Brain microvascular endothelial cell (primary cell): Measurements from ENCODE around the gene SCD.

Source experiments
- DNase-seq: peaks from one replicate; pipeline ENCODE4 v3.0.0-alpha.2; 2020
- H3K27ac ChIP-seq: fragments of 250-450 bp; sonication (Bioruptor Pico); 2 replicates; pipeline ENCODE4 v1.5.1; 2020; ENCODE audit warnings: mild to moderate bottlenecking, moderate library complexity
- H3K27me3 ChIP-seq: fragments of 250-450 bp; sonication (Bioruptor Pico); replicated peaks from 2 replicates; pipeline ENCODE4 v1.5.1; 2020; ENCODE audit warnings: mild to moderate bottlenecking
- H3K36me3 ChIP-seq: fragments of 250-450 bp; sonication (Bioruptor Pico); replicated peaks from 2 replicates; pipeline ENCODE4 v1.5.1; 2020; ENCODE audit warnings: mild to moderate bottlenecking
- H3K4me3 ChIP-seq: 2 replicates; pipeline ENCODE4 v1.5.1; 2011; ENCODE audit warnings: low read depth, mild to moderate bottlenecking, control low read depth, low read length, moderate library complexity
- in situ Hi-C: cut with HindIII; loops from 2 replicates; pipeline ENCODE4 v1.10.0; 2017; ENCODE audit warnings: low sequenced_read_pairs, low pct_ligation_motif_present
- TF ChIP-seq, protein P1 (sequence below): IDR thresholded peaks from 2 replicates; pipeline ENCODE4 v1.5.1; 2011; ENCODE audit warnings: low read depth, mild to moderate bottlenecking, moderate library complexity, low read length, control low read depth, inconsistent platforms; ENCODE audit errors: missing control alignments

SCD gene

DNA sequence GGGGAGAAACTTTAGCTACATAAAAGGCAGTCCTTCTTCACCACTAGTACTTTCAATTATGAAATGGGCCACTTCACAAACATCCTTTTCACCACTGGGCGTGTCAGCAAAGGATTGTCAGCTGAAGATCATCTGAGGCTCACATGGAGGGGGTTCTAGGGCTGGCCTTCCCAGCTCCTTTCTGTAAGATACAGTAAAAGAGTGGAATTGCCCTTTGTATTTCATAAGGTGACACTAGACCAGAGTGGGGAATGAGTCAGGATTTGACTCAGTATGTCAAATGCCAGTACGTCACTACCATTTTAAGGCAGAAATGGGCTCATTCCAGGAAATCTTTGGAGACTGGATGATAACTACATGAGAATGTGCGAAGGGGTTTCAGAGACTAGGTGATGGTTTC lies 39.3 kb upstream of the SCD start:
- TF ChIP-seq, protein P1, sequence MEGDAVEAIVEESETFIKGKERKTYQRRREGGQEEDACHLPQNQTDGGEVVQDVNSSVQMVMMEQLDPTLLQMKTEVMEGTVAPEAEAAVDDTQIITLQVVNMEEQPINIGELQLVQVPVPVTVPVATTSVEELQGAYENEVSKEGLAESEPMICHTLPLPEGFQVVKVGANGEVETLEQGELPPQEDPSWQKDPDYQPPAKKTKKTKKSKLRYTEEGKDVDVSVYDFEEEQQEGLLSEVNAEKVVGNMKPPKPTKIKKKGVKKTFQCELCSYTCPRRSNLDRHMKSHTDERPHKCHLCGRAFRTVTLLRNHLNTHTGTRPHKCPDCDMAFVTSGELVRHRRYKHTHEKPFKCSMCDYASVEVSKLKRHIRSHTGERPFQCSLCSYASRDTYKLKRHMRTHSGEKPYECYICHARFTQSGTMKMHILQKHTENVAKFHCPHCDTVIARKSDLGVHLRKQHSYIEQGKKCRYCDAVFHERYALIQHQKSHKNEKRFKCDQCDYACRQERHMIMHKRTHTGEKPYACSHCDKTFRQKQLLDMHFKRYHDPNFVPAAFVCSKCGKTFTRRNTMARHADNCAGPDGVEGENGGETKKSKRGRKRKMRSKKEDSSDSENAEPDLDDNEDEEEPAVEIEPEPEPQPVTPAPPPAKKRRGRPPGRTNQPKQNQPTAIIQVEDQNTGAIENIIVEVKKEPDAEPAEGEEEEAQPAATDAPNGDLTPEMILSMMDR: no peak
- Histone ChIP-seq H3K27ac (no peak overlapping the region), H3K4me3 (no peak overlapping the region), H3K27me3 (peaks cover 8% of the 10 kb centered on the region), H3K36me3 (no peaks in the 10 kb centered on the region)
- peak; percentile 52 for DNase-seq
- in situ Hi-C loops: no loop called here

DNA sequence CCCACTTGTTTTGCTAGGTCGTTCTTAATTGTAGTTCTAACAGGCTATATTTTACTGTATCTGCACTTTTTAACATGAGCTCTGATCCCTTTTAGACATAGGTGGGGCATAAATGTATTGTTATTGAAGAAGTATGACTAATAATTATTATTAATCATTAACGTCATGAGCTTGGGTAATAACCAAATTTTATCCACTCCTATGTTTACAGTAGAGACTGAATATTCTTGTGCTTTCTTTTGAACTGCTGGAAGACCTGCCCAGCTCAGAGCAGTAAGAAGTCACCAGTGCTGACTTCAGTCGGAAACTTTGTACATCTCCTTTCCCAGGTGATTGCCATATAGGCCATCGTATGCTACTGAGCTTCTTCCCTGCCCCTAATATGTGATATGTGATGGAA lies 35.7 kb upstream of the SCD start:
- H3K27ac ChIP-seq: no peak overlapping the region
- H3K27me3 ChIP-seq: peaks cover 12% of the 10 kb centered on the region
- TF ChIP-seq, protein P1: no peak
- H3K36me3 ChIP-seq: no peaks in the 10 kb centered on the region
- no peak for DNase-seq
- in situ Hi-C loops: no loop called here
- no peak overlapping the region for H3K4me3 ChIP-seq

DNA sequence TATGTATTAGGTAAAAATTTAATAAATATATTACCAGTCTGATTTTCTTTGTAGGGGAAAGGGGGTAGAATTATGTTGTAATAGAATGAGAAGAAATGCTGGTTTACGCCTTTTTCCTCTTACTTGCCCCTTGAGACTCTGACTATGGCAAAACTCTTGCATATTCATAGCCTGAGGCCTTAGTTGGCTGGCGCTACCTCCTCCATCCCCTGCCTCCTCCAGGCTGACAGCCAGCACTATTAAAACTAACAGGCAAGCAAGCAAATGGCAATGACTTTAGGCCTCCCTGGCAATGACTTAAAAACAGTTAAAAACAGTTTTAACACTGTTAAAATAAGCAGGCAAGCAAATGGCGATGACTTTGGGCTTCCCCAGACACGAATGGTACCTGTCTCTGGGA lies 31.4 kb upstream of the SCD start:
- Histone ChIP-seq H3K36me3 (no peaks in the 10 kb centered on the region), H3K4me3 (no peak overlapping the region), H3K27ac (no peak overlapping the region), H3K27me3 (peaks cover 12% of the 10 kb centered on the region)
- no peak for DNase-seq
- TF ChIP-seq, protein P1: no peak
- in situ Hi-C loops: no loop called here

DNA sequence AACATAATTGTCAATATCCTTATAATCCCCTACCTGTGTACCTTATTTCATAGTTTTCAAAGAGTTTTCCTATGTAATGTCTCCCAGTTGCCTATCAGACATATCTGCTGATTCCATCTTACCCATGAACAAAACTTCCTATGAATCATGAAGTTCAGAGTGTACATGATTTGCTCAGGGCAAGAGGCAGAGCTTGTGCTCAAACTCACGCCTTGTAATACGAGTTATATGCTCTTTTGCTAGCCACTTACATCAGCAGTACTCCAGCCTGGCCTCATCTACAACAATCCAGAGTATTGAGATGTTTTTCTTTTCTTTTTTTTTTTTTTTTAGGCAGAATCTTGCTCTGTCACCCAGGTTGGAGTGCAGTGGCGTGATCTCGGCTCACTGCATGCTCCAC lies 28.8 kb upstream of the SCD start:
- Histone ChIP-seq H3K36me3 (no peaks in the 10 kb centered on the region), H3K27ac (no peak overlapping the region), H3K4me3 (no peak overlapping the region), H3K27me3 (peaks cover 3% of the 10 kb centered on the region)
- DNase-seq: no peak
- TF ChIP-seq, protein P1: no peak
- in situ Hi-C loops: no loop called here

DNA sequence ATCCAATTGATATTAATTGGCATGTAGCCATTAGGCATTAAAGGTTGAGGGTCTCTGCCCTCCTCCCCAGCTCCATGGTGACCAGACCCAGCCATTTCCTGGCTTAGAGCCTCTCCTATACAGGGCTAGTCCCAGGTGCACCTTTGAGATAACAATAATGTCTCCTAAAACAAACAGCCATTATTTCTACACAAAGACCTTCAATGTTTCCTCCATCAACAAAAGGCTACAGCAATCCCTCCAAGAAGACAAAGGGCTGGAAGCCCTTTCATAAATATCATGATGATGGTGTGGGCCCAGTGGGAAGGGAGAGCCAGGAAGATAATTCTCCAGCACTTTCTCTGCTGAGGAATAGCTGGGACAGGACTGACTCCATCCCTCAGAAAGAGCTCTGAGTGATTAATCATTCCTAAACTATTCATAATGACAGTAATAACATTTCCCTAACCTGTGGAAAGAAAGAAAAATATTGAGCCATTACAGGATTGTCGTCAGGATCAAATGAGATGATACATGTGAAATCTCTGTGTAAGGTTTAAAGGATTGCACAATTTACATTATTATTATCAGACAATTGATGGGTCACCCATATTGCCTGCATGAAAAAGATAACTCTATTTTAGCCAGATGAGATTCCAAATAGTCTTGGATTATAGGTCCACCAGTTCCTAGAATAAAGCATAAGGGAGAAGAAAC lies 27.2 kb upstream of the SCD start:
- H3K36me3 ChIP-seq: no peaks in the 10 kb centered on the region
- no peaks in the 10 kb centered on the region for H3K27me3 ChIP-seq
- no peak overlapping the region for H3K27ac ChIP-seq
- in situ Hi-C loops: no loop called here
- TF ChIP-seq, protein P1: no peak
- H3K4me3 ChIP-seq: no peak overlapping the region
- DNase-seq: no peak

DNA sequence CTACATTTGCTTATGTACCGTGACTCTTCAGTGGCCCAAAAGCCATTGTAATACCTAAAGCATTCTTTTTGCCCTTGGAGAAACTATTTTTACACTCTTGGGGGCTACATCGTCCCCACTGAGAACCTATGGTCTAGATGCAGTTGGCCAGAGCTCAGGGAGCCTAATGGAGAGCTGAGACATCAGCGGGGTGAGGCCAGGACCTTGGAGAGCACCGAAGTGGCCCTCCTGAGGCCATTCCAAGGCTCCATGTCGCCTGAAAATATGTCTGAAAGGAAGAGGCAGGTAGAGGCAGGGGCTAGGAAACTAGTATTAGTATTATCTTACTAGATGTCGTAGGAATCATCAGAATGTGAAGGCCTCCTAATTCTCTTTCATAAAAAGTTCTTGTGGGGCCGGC lies 21.9 kb upstream of the SCD start:
- Histone ChIP-seq H3K36me3 (no peaks in the 10 kb centered on the region), H3K27ac (no peak overlapping the region), H3K4me3 (no peak overlapping the region), H3K27me3 (peaks cover 5% of the 10 kb centered on the region)
- in situ Hi-C loops: loop anchor here (25.0 kb wide), 2 partner anchors 112 to 187 kb away; partner anchors contain the start of gene SEC31B
- TF ChIP-seq, protein P1: no peak
- DNase-seq: no peak
